Bone marrow (tissue), 2 donors: ENCODE measurements around the gene CDC14B.
"Not testable (repeated sequence)": the region's sequence is repeated elsewhere in the genome, so short reads cannot be mapped to it uniquely, and the experiment has no call there.

Experiments
- DNase-seq, 2 donors: peaks; one replicate each; lab custom pipeline; 2025; lab: John Stamatoyannopoulos, UW

CDC14B gene

DNA sequence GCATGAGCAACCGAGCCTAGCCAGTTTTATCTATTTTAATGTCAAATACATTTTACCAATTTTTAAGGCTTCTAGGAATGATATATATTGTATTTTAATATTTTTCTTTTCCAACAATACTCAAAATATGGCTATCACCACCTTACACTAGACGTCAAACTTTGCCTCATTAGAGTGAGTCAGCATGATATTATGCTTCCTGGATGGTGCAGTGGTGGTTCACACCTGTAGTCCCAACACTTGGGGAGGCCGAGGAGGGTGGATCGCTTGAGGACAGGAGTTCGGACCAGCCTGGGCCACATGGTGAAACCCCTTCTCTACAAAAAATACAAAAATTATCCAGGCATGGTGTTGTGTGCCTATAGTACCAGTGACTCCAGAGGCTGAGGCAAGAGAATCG is 7.3 kb upstream of the CDC14B start:
- no peak for DNase-seq

DNA sequence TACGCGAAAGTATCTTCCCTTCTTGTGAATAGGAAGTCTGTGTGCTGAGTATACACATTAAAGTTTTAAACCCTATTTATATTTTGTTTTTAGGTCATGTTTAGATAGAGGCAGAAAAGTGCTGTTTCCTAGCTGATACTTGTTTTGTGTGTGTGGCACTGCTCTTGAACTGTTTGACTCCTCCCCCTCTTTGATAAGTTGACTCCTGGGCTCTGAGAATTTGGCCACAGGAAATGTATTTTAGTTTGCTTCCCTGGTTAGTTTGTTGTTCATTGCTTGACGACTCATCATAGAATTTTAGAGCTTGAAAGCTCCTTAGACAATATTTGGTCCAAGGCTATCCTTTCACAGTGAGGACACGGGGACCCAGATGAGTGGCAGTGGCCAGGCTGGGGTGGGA is 2.0 kb upstream of the CDC14B start:
- no peak for DNase-seq

DNA sequence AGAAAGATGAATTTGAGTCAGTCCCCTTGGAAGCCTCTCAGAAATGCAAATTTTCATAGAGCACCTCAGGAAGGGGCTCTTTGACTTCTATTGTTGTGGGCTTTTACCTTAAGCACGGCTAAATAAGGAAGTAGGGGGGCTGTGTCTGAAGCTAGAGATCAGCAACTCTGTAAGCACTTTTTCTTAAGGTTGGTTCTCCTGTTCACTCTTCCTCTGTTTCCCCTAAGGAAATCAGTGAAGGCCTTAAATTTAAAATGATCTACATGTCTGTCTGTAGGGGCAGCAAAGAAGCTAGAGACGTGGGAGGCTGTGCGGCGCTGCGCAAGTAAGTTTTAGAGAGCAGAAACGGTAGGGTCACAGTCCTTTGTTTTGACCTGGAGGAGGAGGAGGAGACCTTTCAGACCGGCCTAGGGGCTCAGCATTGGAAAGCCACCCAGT is 1.2 kb upstream of the CDC14B start:
- no peak for DNase-seq

DNA sequence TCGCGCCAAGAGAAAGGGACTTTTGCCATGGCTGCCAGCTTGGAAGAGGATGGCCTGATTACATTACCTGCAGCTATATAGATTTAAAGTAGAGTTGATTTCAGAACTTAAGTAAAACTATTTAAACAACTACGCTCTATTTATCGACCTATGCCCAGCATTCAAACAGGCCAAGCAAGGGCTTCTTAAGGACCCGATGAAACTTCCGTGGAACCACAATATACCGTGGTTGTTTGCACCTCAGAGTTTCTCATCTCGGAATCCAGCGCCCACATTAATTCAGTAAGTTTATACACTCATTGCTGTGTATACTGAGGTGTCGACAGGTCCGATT is 505 bp upstream of the CDC14B start:
- DNase-seq = no peak

DNA sequence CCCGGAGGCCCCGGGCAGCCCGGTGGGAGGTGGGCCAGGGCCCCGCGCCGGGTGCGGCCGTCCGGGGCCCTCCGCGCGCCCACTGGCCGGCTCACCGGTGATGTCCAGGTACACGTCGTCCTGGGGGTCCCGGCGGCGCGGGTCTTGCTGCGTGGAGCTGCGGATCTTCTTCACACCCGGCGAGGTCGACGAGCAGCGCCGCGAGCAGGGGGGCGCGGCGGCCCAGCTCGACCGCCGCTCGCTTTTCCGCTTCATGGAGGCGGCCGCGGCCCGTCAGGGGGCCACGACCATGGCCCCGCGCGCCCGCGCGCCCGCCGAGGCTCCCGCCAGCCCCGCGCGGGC is 548 bp downstream of the CDC14B start:
- no peak for DNase-seq

DNA sequence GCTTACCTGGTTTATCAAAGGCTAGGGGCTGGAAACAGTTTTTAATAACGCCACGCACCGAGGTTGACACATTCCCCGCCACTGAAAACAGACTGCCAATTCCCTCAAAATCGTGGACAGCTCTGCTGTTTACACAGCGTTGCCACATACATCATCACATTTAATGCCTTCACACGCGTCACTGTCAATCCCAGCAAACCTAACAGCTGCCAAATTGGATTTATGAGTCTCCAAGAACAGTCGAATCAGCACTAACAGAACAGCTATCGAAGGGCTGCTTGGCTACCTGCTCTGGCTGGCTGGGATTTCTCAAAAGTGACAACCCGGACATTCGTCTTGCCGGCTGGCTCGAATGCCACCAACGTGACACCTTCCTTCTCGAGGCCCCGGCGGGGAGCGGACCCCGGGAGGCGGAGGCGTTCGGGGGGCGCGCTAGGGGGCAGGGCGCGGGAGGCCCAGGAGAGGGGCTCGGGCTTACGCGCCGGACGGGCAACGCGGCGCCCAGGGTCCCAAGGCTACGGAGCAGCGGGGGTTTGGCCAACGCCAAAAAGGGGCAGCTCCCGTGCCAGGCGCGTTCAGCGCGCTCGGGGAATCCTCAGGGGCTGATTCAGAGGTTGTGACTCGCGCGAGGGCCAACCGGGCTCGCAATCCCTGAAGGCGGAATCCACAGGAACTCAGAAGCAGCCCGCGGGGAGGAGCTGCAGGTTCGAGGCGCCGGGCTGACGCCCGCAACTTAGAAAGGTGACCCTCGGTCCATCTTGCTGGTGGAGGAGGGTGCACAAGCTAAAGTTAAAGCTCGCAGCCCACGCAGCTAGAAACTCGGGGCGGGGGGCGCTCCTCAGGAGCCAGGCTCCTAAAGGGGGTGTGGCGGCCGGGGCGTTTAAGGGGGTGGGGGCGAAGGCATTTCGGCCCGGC is 1.2 kb downstream of the CDC14B start:
- peak in 1 of 2 donors; percentile 12 for DNase-seq

DNA sequence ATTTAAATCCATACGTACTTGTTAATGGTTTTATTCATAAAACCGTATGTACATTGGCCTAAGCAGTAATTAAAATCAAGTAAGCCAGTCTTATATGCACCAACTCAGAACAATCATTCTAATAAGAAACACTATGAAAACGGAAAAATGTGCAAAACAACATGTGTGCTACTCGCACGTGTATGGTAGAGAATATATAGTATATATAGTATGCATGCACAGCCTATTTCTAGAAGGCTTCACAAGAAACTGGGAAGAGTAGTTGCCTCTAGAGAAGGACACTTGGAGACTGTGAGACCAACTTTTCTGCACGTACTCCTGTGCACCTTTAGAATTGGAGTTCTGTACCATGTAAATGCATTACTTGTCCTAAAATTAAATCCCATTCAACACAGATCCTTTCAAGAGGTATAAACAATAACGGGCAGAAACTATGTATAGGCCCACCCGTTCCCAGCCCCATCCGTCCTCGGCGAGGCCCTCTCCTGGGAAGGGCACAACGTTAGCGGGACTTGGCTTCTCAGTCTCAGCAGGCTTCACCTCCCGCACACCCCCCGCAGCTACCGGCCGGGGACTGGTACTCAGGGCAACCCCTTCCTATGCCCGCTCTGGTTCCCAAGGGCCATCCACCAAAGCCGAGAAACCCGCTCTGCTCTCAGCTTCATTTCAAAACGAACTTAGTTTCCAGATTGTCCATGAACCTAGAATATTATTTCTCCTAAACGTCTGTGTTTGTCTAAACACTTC is 2.0 kb downstream of the CDC14B start:
- DNase-seq = no peak

DNA sequence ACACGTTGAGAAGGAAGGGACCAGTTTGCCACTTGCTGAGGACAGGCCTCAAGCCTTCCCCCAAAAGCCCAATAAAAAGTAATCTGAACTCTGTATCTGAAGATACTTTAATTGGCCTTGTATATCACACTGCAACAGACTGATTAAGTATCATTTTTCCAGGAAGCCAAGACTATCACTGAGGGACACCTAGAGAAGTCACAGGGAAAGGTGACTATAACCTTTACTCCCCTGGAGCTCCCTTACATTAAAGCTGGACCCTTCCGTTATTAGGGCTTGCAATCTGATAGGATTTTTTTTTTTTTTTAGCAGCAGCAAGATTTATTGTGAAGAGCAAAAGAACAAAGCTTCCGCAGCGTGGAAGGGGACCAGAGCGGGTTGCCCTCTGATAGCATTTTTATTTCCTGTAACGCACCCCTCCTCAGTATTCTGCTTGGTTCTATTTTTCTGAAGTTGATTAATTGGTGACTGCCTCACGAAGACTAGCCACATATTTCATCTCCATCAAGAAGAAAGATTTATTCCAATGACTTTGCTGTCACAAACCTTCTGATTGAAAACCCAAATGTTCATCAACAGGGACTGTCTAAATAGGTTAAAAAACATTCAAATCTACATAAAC is 2.7 kb downstream of the CDC14B start:
- no peak for DNase-seq

DNA sequence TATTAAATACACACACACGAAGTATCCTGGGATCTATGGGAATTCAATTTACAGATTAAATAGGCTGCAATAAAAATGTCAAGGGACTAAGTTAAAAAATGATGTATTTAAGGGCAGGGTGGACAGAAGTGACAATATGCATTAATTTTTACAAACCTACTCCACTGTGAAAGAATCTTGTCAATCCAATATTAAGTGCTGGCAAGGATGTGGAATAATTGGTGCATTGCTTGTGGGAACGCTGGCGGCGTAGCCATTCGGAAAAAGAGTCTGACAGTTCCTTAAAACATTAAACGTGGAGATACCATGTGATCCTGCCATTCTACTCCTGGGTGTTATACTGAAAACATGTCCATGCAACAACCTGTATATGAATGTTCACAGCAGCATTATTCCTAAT is 4.2 kb downstream of the CDC14B start:
- DNase-seq = no peak

DNA sequence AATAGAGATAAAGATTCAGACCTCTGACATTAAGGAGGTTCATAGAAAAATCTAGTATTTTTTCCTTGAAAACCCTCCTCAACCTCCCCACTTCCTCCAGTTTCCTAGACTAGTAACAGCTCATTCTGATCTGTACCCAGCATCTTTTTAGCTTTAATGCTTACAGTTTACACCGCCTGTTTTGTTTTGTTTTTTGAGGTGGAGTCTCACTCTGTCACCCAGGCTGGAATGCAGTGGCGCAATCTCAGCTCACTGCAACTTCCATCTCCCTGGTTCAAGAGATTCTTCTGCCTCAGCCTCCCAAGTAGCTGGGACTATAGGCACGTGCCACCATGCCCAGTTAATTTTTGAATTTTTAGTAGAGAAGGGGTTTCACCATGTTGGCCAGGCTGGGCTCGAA is 5.0 kb downstream of the CDC14B start:
- DNase-seq = not testable (repeated sequence)

DNA sequence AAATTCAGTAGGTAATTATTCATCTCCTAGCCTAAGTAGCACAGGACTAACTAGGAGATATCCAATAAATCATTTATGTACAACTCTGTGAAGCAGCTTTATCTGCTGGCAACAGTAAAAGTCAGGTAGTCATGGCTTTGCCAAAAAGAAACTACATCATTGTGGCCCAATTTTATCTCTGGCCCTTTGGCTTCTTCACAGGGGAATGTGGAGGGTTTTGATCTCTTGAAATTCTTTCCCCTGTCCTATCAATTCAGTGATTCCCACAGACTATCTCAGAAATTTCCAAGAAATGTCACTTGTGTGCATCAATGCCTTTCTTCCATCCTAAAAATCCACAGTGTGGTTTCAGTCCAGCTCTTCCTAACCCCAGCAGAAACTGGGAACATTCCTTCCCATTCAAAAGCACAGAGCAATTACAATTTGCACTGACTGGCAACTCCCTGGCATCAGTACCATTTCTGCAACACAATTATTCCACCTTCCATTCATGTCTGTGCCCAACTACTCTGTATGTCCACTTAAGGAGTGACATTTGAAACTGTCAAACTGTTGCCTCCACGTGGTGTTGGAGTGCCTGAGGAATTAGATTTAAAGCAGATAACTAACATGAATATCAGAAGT is 6.6 kb downstream of the CDC14B start:
- no peak for DNase-seq

DNA sequence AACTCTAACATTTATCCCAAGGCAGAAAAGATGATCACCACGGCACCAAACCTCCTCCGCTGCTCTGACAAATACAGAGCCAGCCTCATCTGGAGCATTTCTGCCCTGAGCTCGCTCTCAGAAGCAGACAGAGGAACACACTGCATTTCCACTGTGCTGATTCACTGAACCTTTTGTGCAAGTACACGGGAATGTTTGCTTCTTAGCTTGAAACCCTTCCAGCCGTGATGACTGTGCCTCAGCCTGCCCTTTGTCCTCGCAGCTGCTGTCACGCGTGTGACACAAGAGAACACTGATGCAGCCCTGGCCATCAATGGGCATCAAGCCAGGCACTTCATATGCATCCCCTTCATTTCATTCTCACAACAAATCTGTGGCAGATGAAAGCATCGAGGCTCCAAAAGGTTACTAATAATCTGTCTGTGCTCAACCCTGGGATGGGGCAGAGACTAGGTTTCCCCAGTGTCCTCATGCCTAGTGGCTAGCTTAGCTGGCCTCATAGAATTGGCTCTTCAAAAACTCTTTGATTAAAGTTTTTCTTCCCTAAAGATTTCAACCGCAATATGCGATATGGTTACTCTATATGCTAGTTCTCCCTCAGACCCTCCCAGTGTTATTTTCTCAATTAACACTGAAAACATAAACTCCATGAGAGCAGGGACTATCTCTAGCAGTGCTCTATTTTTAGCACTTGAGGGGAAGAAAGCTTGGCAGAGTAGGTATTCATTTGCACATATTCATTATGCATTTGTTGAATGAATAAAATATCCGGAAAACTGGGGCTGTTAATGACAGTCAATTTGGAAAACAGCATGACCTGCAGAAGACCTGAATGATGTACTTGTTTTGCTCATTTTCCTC is 7.3 kb downstream of the CDC14B start:
- no peak for DNase-seq

DNA sequence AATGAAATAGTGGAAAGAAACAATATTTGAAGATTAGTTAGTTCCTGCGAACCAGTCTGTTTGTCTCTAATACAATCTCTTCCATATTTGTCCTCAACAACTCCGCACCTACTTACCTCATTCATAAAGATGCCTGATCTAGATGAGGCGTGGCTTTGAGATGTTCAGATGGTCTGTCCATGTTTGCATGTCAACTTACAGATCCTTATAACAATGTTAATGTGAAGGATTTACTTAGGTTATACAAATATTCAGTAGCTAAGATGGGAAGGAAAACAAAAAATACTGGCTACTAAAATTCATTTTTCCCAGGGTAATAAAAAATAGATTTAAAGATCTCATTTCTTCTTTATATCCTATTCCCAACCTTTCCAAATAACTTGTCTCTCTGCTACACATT is 8.3 kb downstream of the CDC14B start:
- DNase-seq = no peak

DNA sequence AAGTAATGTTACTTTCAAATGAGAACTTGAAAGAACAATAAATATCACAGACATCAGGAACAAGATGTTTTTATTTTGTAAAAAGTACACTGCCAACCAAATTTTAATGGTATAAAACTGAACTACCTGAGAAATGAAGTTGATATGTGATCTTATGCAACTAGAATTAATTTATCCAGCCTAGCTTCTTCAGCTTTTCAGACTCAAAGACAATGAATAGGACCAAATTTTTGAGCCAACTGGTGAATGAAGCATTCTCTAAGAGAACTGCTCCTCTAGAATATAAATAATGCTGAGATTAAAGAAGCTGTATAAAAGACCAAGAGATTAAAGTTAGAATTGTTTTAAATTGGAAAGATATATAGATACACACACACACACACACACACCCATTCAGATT is 9.9 kb downstream of the CDC14B start:
- no peak for DNase-seq

DNA sequence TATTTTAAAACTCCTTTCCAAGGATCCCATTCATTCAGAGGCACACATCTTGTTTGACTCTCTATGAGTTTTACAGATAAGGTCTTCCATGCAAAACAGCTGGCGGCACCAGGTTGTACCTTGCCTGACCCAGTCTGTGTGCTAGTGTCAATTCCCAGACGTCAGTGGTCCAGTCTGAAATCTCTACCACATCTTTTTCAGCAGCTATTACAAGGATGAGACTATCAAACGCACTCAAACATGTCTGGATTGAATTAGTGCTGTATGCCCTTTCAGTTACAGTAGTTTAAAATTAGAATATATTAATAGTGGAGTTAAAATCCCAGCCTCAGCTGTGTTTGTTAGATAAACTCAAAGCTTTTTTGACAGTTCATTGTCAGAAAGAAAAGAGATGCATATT is 11.7 kb downstream of the CDC14B start:
- DNase-seq = no peak

DNA sequence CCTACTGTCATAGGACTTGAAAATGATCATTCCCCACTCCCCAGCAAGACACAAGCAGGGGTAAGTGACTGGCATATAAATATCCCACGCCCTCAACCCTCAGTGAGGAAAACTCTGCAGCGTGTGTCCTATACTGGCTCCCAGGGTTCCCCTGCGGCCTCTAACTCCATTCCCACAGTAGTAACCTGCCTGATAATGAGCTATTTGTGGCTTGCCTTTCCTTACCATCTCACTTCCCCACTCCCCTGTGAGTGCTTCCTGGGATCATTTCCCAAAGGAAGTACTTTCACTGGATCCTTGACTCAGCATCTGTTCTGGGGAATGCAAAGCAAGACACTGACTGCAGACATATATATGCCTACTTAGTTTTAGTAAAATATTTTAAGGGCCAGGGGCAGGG is 14.3 kb downstream of the CDC14B start:
- no peak for DNase-seq

DNA sequence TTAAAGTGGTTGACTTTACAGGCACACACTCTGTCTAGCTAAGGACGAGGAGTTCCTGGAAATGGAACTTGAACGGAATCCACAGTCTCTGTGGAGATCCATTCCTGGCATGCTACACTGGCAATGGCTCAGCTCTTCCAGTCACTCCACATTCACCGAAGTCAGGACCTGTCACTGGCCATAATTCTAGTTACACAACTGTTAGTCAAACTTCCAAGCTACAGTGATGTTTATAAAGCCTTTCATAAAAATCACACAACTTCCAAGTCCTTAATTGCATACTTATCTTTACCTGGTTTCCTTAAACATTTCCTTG is 15.7 kb downstream of the CDC14B start:
- no peak for DNase-seq

DNA sequence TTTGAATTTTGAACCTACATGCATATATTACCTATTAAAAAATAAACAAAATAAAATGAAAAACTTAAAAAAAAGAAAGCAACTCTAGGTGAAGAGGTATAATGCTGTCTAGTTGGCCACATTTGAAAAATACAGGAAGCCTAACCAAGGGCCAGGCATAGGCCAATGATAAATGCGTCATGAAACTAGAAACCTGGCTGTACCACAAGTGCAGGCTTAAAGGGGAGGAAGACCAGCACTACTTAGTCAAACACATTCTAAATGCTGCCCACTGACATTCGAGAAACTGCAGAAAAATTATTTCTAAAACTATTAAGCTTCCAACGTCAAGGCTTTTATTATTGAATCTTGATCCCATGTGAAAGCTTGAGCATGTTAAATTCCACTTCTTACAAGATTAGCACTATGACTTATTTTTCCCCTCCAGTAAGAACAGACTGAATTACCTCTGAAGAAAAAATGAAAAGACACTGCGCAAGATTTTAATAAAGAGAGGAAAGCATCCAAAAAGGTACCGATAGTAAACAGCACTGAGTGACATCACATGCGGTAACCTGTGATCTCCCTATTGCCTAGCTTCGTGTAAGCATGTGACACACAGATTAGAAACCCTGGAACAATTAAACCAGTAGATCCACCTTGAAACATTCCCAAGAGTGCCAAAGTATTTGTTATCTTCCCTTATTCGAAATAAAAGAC is 16.2 kb downstream of the CDC14B start:
- DNase-seq = no peak

DNA sequence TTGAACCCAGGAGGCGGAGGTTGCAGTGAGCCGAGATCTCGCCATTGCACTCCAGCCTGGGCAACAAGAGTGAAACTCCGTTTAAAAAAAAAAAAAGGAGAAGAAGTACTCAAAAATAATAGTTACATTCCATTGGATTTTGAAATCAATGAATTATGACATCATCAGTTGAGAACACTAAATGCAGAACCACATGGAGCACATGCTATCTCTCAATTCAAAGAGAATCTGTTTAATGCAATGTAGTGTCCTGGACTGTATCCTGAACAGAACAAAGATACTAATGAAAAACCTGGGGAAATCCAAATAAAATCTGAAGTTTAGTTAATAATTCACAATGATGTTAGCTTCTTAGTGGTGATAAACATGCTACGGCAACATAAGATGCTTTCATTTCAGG is 20.3 kb downstream of the CDC14B start:
- DNase-seq = no peak

DNA sequence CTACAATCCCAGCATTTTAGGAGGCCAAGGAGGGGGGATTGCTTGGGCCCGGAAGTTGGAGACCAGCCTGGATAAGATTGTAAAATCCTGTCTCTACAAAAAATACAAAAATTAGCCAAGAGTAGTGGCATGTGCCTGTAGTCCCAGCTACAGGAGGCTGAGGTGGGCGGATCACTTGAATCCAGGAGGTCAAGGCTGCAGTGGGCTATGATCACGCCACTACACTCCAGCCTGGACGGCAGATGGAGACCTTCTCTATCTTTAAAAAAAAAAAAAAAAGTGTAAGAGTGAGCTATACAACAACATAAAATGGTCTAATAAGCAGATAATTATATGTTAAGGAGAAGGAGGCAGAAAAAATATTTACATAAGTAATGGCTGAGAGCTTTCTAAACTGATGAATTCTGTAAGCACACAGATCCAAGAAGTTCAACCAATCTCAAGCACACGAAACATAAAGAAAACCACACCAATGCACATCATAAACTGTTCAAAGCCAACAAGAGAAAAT is 23.0 kb downstream of the CDC14B start:
- no peak for DNase-seq
